ENCODE measurements around the gene CALM1. TPM values are rescaled to one million over a fixed set of nuclear protein-coding genes. Genes with fewer than 3 reads are reported as not detected.

CALM1 gene
- total and polyA plus RNA-seq, 10 of the 15 experiments (the other 5 are each of a cell fraction or from before 2014, with no cell fraction given): 110 to 729 (median 261) TPM

GRCh38 chr14:90383731-90384542 is 12.9 kb upstream of the CALM1 start (continued):
- TF ChIP-seq ZBTB11 (CRISPR knock-in tag; IDR thresholded peaks at IDR 0.05) (no peak), POLR2A (IDR thresholded peaks at IDR 0.05; ENCODE audit: low read depth, low read length) (peak; percentile 25), GABPA (IDR thresholded peaks at IDR 0.05; ENCODE audit: low read depth) (no peak), BCL3 (IDR thresholded peaks at IDR 0.05; ENCODE audit: borderline replicate concordance, insufficient read depth, low read depth, low read length, poor library complexity, severe bottlenecking) (no peak), REST (IDR thresholded peaks at IDR 0.05; ENCODE audit: low read depth, low read length) (no peak), PKNOX1 (IDR thresholded peaks at IDR 0.05) (peak; percentile 24; the same call in 1 of the 2 replicates), E4F1 (IDR thresholded peaks at IDR 0.05; ENCODE audit: borderline replicate concordance, partially characterized antibody) (no peak), BCL11A (IDR thresholded peaks at IDR 0.05; ENCODE audit: low read depth, low read length) (no peak), HSF1 (IDR thresholded peaks at IDR 0.05; ENCODE audit: low read depth, low read length) (no peak), E2F4 (IDR thresholded peaks at IDR 0.05; ENCODE audit: low read depth, low read length) (no peak), MXI1 (IDR thresholded peaks at IDR 0.05; ENCODE audit: low read depth, low read length) (no peak), ZNF384 (IDR thresholded peaks at IDR 0.05; ENCODE audit: borderline replicate concordance, low read depth, low read length) (no peak)

All from GM12878 (cell line).